Neuronal stem cell (in vitro differentiated cells): ENCODE measurements around the gene SPDYE5.
"Not testable (repeated sequence)": the region's sequence is repeated elsewhere in the genome, so short reads cannot be mapped to it uniquely, and the experiment has no call there.

Experiments used
- DNase-seq: peaks from one replicate; pipeline ENCODE4 v3.0.0-alpha.2; 2013; ENCODE audit warnings: low spot score
- H2AFZ ChIP-seq: one replicate; pipeline ENCODE4 v1.6.1; 2013; ENCODE audit warnings: mild to moderate bottlenecking, low read length, inconsistent platforms
- H2AK5ac ChIP-seq: 2 replicates; pipeline ENCODE4 v1.6.1; 2013; ENCODE audit warnings: low read depth, mild to moderate bottlenecking, inconsistent platforms, low read length, moderate library complexity, mixed read lengths
- H2BK120ac ChIP-seq: 2 replicates; pipeline ENCODE4 v1.6.1; 2013; ENCODE audit warnings: low read depth, mild to moderate bottlenecking, inconsistent platforms, low read length, moderate library complexity, mixed read lengths
- H2BK12ac ChIP-seq: one replicate; pipeline ENCODE4 v1.6.1; 2013; ENCODE audit warnings: low read length, inconsistent platforms
- H2BK15ac ChIP-seq: 2 replicates; pipeline ENCODE4 v1.6.1; 2013; ENCODE audit warnings: mild to moderate bottlenecking, low read length, inconsistent platforms, mixed read lengths
- H2BK5ac ChIP-seq: one replicate; pipeline ENCODE4 v1.6.1; 2013; ENCODE audit warnings: inconsistent platforms, mild to moderate bottlenecking, low read length, moderate library complexity
- H3K14ac ChIP-seq: one replicate; pipeline ENCODE4 v1.6.1; 2013; ENCODE audit warnings: low read length, inconsistent platforms
- H3K18ac ChIP-seq: 2 replicates; pipeline ENCODE4 v1.6.1; 2013; ENCODE audit warnings: low read length, inconsistent platforms
- H3K23ac ChIP-seq: 2 replicates; pipeline ENCODE4 v1.6.1; 2013; ENCODE audit warnings: low read depth, mild to moderate bottlenecking, mixed read lengths, low read length, inconsistent platforms; ENCODE audit not compliant: poor library complexity
- H3K27ac ChIP-seq: replicated peaks from 3 replicates; pipeline ENCODE4 v1.5.1; 2013; ENCODE audit warnings: low read length, inconsistent platforms
- H3K27me3 ChIP-seq, 3 experiments: 2 replicates each; pipeline ENCODE4 v1.6.1; 2013; ENCODE audit warnings: low read length in 3 of 3, mild to moderate bottlenecking in 2 of 3, inconsistent platforms in 1 of 3, low read depth in 1 of 3, mixed read lengths in 1 of 3, moderate library complexity in 1 of 3; ENCODE audit not compliant: control insufficient read depth in 3 of 3, insufficient read depth in 3 of 3
- H3K36me3 ChIP-seq, 2 donors: replicated peaks in 1 of 2; 2 replicates each; pipeline ENCODE4 v1.6.1; 2013; ENCODE audit warnings: low read length in 2 of 2; ENCODE audit not compliant: control insufficient read depth in 2 of 2, insufficient read depth in 2 of 2
- H3K4ac ChIP-seq: 2 replicates; pipeline ENCODE4 v1.6.1; 2013; ENCODE audit warnings: inconsistent platforms, mild to moderate bottlenecking, low read length, moderate library complexity
- H3K4me1 ChIP-seq, 2 donors: 1 replicate in 1 of 2; 2 replicates in 1 of 2; pipeline ENCODE4 v1.6.1; 2013; ENCODE audit warnings: low read length in 2 of 2, low read depth in 1 of 2; ENCODE audit not compliant: control insufficient read depth in 2 of 2, insufficient read depth in 1 of 2
- H3K4me2 ChIP-seq: one replicate; pipeline ENCODE4 v1.6.1; 2013; ENCODE audit warnings: mild to moderate bottlenecking, low read length, inconsistent platforms; ENCODE audit not compliant: insufficient read depth, poor library complexity, severe bottlenecking
- H3K4me3 ChIP-seq, 2 donors: 2 replicates each; pipeline ENCODE4 v1.5.1; 2013; ENCODE audit warnings: low read length in 2 of 2, mild to moderate bottlenecking in 2 of 2, inconsistent platforms in 1 of 2, moderate library complexity in 1 of 2
- H3K79me1 ChIP-seq: one replicate; pipeline ENCODE4 v1.6.1; 2013; ENCODE audit warnings: low read depth, mild to moderate bottlenecking, inconsistent platforms, low read length, moderate library complexity
- H3K9ac ChIP-seq: one replicate; pipeline ENCODE4 v1.6.1; 2013; ENCODE audit warnings: mild to moderate bottlenecking, low read depth, low read length, inconsistent platforms; ENCODE audit not compliant: poor library complexity
- H3K9me3 ChIP-seq, 2 donors: replicated peaks in 1 of 2; 2 replicates each; pipeline versions ENCODE3 to v1.6.1; 2013; ENCODE audit warnings: low read length in 2 of 2, mild to moderate bottlenecking in 2 of 2, inconsistent platforms in 1 of 2, low read depth in 1 of 2, mixed read lengths in 1 of 2, moderate library complexity in 1 of 2; ENCODE audit not compliant: control insufficient read depth in 2 of 2, insufficient read depth in 1 of 2
- H4K8ac ChIP-seq: one replicate; pipeline ENCODE4 v1.6.1; 2013; ENCODE audit warnings: low read depth, mild to moderate bottlenecking, inconsistent platforms, low read length, moderate library complexity
- H4K91ac ChIP-seq: one replicate; pipeline ENCODE4 v1.6.1; 2013; ENCODE audit warnings: low read length, low read depth, mild to moderate bottlenecking, inconsistent platforms; ENCODE audit not compliant: poor library complexity
- WGBS, 2 donors: extraction: QIAGEN DNeasy Blood & Tissue Kit; methylation state at CpG; one replicate each; pipeline ENCODE4 v1.1.7; 2013; ENCODE audit warnings: missing lambda C conversion rate in 2 of 2, mixed read lengths in 1 of 2; ENCODE audit not compliant: insufficient read length in 2 of 2, insufficient replicate concordance in 1 of 2; ENCODE audit errors: extremely low coverage in 2 of 2; 5-methylcytosine and 5-hydroxymethylcytosine counted together

SPDYE5 gene

GRCh38 chr7:75509033-75509432 is 16.9 kb downstream of the SPDYE5 start:
- H2BK15ac ChIP-seq, H4K8ac ChIP-seq, H3K4me3 ChIP-seq, H3K14ac ChIP-seq, H2BK5ac ChIP-seq, H3K79me1 ChIP-seq, H3K4ac ChIP-seq, H2BK12ac ChIP-seq, H4K91ac ChIP-seq, H3K27ac ChIP-seq, H3K4me2 ChIP-seq, H2AFZ ChIP-seq, H3K36me3 ChIP-seq, H2BK120ac ChIP-seq, H3K9ac ChIP-seq, H3K4me1 ChIP-seq, DNase-seq, H3K23ac ChIP-seq, H3K27me3 ChIP-seq, H2AK5ac ChIP-seq, H3K9me3 ChIP-seq, H3K18ac ChIP-seq: not testable (repeated sequence)
- WGBS, 2 donors: no CpG with 5 or more reads among the region's 4 CpGs

GRCh38 chr7:75518842-75519241 is 26.7 kb downstream of the SPDYE5 start:
- not testable (repeated sequence) for H2AFZ ChIP-seq, DNase-seq, H3K4ac ChIP-seq, H3K4me3 ChIP-seq, H3K27me3 ChIP-seq, H3K9me3 ChIP-seq, H3K27ac ChIP-seq, H4K91ac ChIP-seq, H2AK5ac ChIP-seq, H2BK120ac ChIP-seq, H3K4me1 ChIP-seq, H2BK15ac ChIP-seq, H4K8ac ChIP-seq, H3K14ac ChIP-seq, H3K79me1 ChIP-seq, H3K9ac ChIP-seq, H2BK12ac ChIP-seq, H3K23ac ChIP-seq, H3K4me2 ChIP-seq, H2BK5ac ChIP-seq, H3K18ac ChIP-seq
- H3K36me3 ChIP-seq: peaks cover 4 to 52% of the 10 kb centered on the region in 2 donors
- WGBS, 2 donors: no CpG with 5 or more reads among the region's 2 CpGs

DNA sequence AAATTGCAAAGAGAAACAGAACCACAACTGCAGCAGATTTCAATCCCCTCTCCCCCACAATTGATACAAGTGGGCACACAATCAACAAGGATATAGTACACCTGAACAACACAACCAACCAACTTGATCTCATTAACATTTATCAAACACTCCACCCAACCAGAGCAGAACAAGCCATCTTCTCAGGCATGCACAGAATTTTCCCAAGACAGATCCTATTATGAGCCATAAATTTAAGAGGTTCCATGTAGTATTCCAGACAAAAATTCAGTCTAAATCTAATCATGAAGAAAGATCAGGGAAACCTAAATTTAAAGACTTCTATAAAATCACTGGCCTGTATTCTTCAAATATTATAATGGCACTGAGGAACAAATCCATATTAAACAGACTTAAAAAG is 29.6 kb downstream of the SPDYE5 start:
- H2AFZ ChIP-seq, H3K18ac ChIP-seq, H3K4me1 ChIP-seq: not testable (repeated sequence)

DNA sequence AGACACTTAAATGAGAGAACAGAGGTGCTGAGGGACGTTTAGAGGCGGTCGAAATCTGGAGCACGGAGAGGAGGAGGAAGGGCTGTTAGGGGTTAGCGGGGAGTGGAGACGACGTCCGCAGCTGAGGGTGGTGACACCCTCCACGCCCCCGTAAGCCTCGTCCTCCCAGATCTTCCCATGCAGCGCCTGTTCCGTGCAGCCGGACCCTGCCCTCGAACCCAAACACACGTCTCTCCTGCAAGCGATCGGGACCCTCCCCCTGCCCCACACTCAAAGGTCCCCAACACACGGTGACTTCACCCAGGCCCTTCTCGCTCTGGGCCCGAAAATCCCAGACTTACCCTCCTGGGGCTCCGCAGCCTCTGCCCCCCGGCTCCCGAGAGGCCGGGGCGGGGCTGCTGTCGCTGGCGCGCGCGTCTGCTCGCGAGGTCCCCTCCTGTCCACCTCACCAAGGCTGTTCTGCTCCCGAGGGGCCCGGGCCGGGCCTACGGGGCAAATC is 35.2 kb downstream of the SPDYE5 start:
- not testable (repeated sequence) for H3K4ac ChIP-seq, H4K8ac ChIP-seq, H2BK15ac ChIP-seq, H3K27ac ChIP-seq, H3K4me1 ChIP-seq, DNase-seq, H3K18ac ChIP-seq, H3K9me3 ChIP-seq, H3K27me3 ChIP-seq, H2BK12ac ChIP-seq, H4K91ac ChIP-seq, H2BK120ac ChIP-seq
- Histone ChIP-seq H2BK5ac (peak overlapping the region; percentile 24), H3K9ac (peak overlapping the region; percentile 89), H3K14ac (peak overlapping the region; percentile 31), H3K36me3 (peaks cover 8 to 35% of the 10 kb centered on the region in 2 donors), H3K79me1 (peaks cover 10% of the 10 kb centered on the region), H3K4me2 (peak overlapping the region; percentile 77), H2AFZ (peak overlapping the region; percentile 91), H3K23ac (peak overlapping the region; percentile 65), H2AK5ac (peak overlapping the region; percentile 81), H3K4me3 (peak overlapping the region; percentile 77 to 89)
- no CpG with 5 or more reads among the region's 37 CpGs for WGBS, 2 donors

More for the DNA sequence above, 29.6 kb downstream of the SPDYE5 start:
- not testable (repeated sequence) for H2AK5ac ChIP-seq, H2BK5ac ChIP-seq, H3K9ac ChIP-seq, H4K91ac ChIP-seq, H3K14ac ChIP-seq, H3K4me3 ChIP-seq, H3K4ac ChIP-seq, H3K79me1 ChIP-seq, H3K23ac ChIP-seq, DNase-seq, H2BK12ac ChIP-seq, H2BK15ac ChIP-seq, H4K8ac ChIP-seq, H2BK120ac ChIP-seq, H3K4me2 ChIP-seq, H3K27ac ChIP-seq, H3K9me3 ChIP-seq, H3K27me3 ChIP-seq
- H3K36me3 ChIP-seq: peaks cover 8 to 64% of the 10 kb centered on the region in 2 donors
